HepG2 (cell line): ENCODE data around the gene RBM47. TPM values are rescaled to one million over a fixed set of nuclear protein-coding genes. Genes with fewer than 3 reads are reported as not detected.
A peak's percentile ranks its signal among the peaks of the same experiment; 100 is the strongest.

Experiments
- CEBPG ChIP-seq: IDR thresholded peaks from 2 replicates; pipeline ENCODE4 v1.6.1; 2016
- DDIT3 ChIP-seq: sonication (generic); formaldehyde crosslinking; IDR thresholded peaks from 2 replicates; pipeline ENCODE4 v1.4.0; 2020; ENCODE audit warnings: mild to moderate bottlenecking, missing genetic modification reagents
- GABPB1 ChIP-seq: IDR thresholded peaks from 2 replicates; pipeline ENCODE4 v1.6.1; 2016; ENCODE audit warnings: mild to moderate bottlenecking, missing genetic modification reagents, moderate library complexity, missing compliant biosample characterization
- NRL ChIP-seq: sonication (generic); formaldehyde crosslinking; IDR thresholded peaks from 2 replicates; pipeline ENCODE4 v1.5.0; 2020; ENCODE audit warnings: missing genetic modification reagents, mild to moderate bottlenecking, moderate library complexity, borderline replicate concordance
- SAFB2 ChIP-seq: sonication (generic); formaldehyde crosslinking; IDR thresholded peaks from 2 replicates; pipeline ENCODE4 v1.5.1; 2020; ENCODE audit warnings: missing genetic modification reagents, low read depth, mild to moderate bottlenecking, borderline replicate concordance
- SIX1 ChIP-seq: sonication (generic); formaldehyde crosslinking; IDR thresholded peaks from 2 replicates; pipeline ENCODE4 v1.4.0; 2020; ENCODE audit warnings: missing genetic modification reagents, borderline replicate concordance
- SNRNP70 ChIP-seq: fragments of 200-400 bp; formaldehyde crosslinking; IDR thresholded peaks from 2 replicates; pipeline ENCODE4 v1.6.1; 2017; ENCODE audit warnings: mild to moderate bottlenecking, low read depth, low read length, moderate library complexity
- SP4 ChIP-seq: sonication (generic); formaldehyde crosslinking; IDR thresholded peaks from 2 replicates; pipeline ENCODE4 v1.8.1; 2023; ENCODE audit warnings: mild to moderate bottlenecking, missing genetic modification reagents
- TBX3 ChIP-seq: fragments of 450-650 bp; IDR thresholded peaks from 2 replicates; pipeline ENCODE4 v1.6.1; 2017; ENCODE audit warnings: antibody characterized with exemption, mild to moderate bottlenecking, inconsistent platforms, borderline replicate concordance
- TCF7L2 ChIP-seq: IDR thresholded peaks from 2 replicates; pipeline ENCODE4 v1.6.1; 2011; ENCODE audit warnings: mild to moderate bottlenecking, low read depth, low read length, moderate library complexity
- ZNF17 ChIP-seq: sonication (generic); formaldehyde crosslinking; IDR thresholded peaks from 2 replicates; pipeline ENCODE4 v1.5.0; 2020; ENCODE audit warnings: mild to moderate bottlenecking, missing genetic modification reagents
- ZNF281 ChIP-seq: sonication (generic); formaldehyde crosslinking; IDR thresholded peaks from 2 replicates; pipeline ENCODE4 v1.4.0; 2020; ENCODE audit warnings: missing genetic modification reagents, borderline replicate concordance
- ZNF382 ChIP-seq: sonication (generic); formaldehyde crosslinking; IDR thresholded peaks from 2 replicates; pipeline ENCODE4 v1.5.0; 2020; ENCODE audit warnings: missing genetic modification reagents, mild to moderate bottlenecking, borderline replicate concordance
- ZNF547 ChIP-seq: sonication (generic); formaldehyde crosslinking; IDR thresholded peaks from 2 replicates; pipeline ENCODE4 v1.5.1; 2020; ENCODE audit warnings: mild to moderate bottlenecking, missing genetic modification reagents
- ZNF577 ChIP-seq: sonication (generic); formaldehyde crosslinking; IDR thresholded peaks from 2 replicates; pipeline ENCODE4 v1.4.0; 2020; ENCODE audit warnings: mild to moderate bottlenecking, low read depth, missing genetic modification reagents, borderline replicate concordance
- ZNF83 ChIP-seq: sonication (generic); formaldehyde crosslinking; IDR thresholded peaks from 2 replicates; pipeline ENCODE4 v1.4.0; 2020; ENCODE audit warnings: missing genetic modification reagents, mild to moderate bottlenecking, borderline replicate concordance
- polyA plus RNA-seq, 8 experiments: library from polyadenylated mRNA; depleted of rRNA in 3 of 8; stranded (reverse) in 7 of 8; unstranded in 1 of 8; fragments of >200 nt; fragmentation: Illumina TruSeq in 4 of 8; extraction: Trizol in 4 of 8; gene quantifications; 2 replicates each; pipeline versions ENCODE4 v1.2.1 to v1.2.3, GENCODE V29; 2011 to 2016; ENCODE audit warnings: low read depth in 4 of 8, missing spikeins in 1 of 8, mixed read lengths in 1 of 8; ENCODE audit not compliant: insufficient read depth in 1 of 8
- total RNA-seq, 5 experiments: library from RNA; depleted of rRNA; stranded (reverse); fragments of >200 nt; fragmentation: Illumina TruSeq; extraction: Trizol; gene quantifications; 2 replicates each; pipeline ENCODE4 v1.2.3, GENCODE V29; 2016; ENCODE audit warnings: low read depth in 1 of 5
- TF ChIP-seq, protein P1 (sequence below): sonication (generic); formaldehyde crosslinking; conservative IDR thresholded peaks from 2 replicates; pipeline ENCODE4 v1.8.0; 2022; ENCODE audit warnings: mild to moderate bottlenecking, moderate library complexity, missing genetic modification reagents
- TF ChIP-seq, protein P2 (sequence below): sonication (generic); formaldehyde crosslinking; IDR thresholded peaks from 2 replicates; pipeline ENCODE4 v1.5.0; 2020; ENCODE audit warnings: mild to moderate bottlenecking, missing genetic modification reagents
- TF ChIP-seq, protein P3 (sequence below): sonication (generic); formaldehyde crosslinking; IDR thresholded peaks from 2 replicates; pipeline ENCODE4 v1.5.1; 2020; ENCODE audit warnings: mild to moderate bottlenecking, missing genetic modification reagents, borderline replicate concordance

Gene RBM47
- total and polyA plus RNA-seq, 2 of the 13 experiments (the other 11 are each of a cell fraction or from before 2014, with no cell fraction given), result 1.2 to 2.5 TPM

GRCh38 chr4:40455340-40455902 is 174.2 kb downstream of the RBM47 start (continued):
- TF ChIP-seq SP4 (CRISPR knock-in tag), result no peak
- no peak for TF ChIP-seq ZNF577 (CRISPR knock-in tag)
- TF ChIP-seq, protein P1, sequence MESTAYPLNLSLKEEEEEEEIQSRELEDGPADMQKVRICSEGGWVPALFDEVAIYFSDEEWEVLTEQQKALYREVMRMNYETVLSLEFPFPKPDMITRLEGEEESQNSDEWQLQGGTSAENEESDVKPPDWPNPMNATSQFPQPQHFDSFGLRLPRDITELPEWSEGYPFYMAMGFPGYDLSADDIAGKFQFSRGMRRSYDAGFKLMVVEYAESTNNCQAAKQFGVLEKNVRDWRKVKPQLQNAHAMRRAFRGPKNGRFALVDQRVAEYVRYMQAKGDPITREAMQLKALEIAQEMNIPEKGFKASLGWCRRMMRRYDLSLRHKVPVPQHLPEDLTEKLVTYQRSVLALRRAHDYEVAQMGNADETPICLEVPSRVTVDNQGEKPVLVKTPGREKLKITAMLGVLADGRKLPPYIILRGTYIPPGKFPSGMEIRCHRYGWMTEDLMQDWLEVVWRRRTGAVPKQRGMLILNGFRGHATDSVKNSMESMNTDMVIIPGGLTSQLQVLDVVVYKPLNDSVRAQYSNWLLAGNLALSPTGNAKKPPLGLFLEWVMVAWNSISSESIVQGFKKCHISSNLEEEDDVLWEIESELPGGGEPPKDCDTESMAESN, result no peak
- TF ChIP-seq ZNF382 (CRISPR knock-in tag), result no peak
- TF ChIP-seq SNRNP70, result no peak
- TF ChIP-seq NRL (CRISPR knock-in tag), result no peak
- TF ChIP-seq, protein P2, sequence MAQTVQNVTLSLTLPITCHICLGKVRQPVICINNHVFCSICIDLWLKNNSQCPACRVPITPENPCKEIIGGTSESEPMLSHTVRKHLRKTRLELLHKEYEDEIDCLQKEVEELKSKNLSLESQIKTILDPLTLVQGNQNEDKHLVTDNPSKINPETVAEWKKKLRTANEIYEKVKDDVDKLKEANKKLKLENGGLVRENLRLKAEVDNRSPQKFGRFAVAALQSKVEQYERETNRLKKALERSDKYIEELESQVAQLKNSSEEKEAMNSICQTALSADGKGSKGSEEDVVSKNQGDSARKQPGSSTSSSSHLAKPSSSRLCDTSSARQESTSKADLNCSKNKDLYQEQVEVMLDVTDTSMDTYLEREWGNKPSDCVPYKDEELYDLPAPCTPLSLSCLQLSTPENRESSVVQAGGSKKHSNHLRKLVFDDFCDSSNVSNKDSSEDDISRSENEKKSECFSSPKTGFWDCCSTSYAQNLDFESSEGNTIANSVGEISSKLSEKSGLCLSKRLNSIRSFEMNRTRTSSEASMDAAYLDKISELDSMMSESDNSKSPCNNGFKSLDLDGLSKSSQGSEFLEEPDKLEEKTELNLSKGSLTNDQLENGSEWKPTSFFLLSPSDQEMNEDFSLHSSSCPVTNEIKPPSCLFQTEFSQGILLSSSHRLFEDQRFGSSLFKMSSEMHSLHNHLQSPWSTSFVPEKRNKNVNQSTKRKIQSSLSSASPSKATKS (CRISPR knock-in tag), result no peak
- TF ChIP-seq TBX3, result no peak
- TF ChIP-seq SAFB2 (CRISPR knock-in tag), result no peak
- TF ChIP-seq ZNF281, result no peak
- no peak for TF ChIP-seq ZNF547 (CRISPR knock-in tag)
- TF ChIP-seq, protein P3, sequence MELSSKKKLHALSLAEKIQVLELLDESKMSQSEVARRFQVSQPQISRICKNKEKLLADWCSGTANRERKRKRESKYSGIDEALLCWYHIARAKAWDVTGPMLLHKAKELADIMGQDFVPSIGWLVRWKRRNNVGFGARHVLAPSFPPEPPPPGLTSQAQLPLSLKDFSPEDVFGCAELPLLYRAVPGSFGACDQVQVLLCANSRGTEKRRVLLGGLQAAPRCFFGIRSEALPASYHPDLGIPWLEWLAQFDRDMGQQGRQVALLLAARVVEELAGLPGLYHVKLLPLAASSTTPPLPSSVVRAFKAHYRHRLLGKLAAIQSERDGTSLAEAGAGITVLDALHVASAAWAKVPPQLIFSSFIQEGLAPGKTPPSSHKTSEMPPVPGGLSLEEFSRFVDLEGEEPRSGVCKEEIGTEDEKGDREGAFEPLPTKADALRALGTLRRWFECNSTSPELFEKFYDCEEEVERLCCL (CRISPR knock-in tag), result no peak
- TF ChIP-seq ZNF17 (CRISPR knock-in tag), result no peak
- TF ChIP-seq SIX1 (CRISPR knock-in tag), result peak; percentile 35; the same call in 1 of the 2 replicates
- TF ChIP-seq GABPB1 (CRISPR knock-in tag), result no peak
- TF ChIP-seq DDIT3, result no peak
- TF ChIP-seq ZNF83 (CRISPR knock-in tag), result no peak
- peak; percentile 98 for TF ChIP-seq CEBPG (CRISPR knock-in tag)
- TF ChIP-seq TCF7L2, result no peak
